PC-9 (cell line): Measurements from ENCODE around the gene MPC2.

Source experiments
- EZH2 ChIP-seq: fragments of 200-600 bp; sonication (generic); IDR thresholded peaks from 2 replicates; pipeline ENCODE4 v1.8.0; 2017; ENCODE audit warnings: antibody characterized with exemption, low read depth
- TF ChIP-seq, protein P1 (sequence below): fragments of 200-600 bp; sonication (generic); conservative IDR thresholded peaks from 2 replicates; pipeline ENCODE4 v1.6.1; 2017; ENCODE audit warnings: mixed run types, antibody characterized with exemption, mild to moderate bottlenecking, moderate library complexity

DNA sequence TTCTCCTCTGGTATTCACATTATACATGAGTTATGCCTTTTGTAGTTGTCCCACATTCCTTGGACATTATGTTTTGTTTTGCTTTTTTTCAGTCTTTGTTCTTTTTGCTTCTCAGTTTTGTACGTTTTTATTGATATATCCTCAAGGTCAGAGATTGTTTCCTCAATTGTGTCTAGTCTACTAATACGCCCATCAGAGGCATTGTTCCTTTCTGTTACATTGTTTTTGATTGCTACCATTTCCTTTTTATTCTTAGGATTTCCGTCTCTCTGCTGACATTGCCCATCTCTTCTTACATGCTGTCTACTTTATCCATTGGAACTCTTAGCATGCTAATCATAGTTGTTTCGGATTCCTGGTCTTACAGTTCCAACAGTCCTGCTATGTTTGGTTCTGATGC, 27.8 kb upstream of the MPC2 start:
- TF ChIP-seq, protein P1, sequence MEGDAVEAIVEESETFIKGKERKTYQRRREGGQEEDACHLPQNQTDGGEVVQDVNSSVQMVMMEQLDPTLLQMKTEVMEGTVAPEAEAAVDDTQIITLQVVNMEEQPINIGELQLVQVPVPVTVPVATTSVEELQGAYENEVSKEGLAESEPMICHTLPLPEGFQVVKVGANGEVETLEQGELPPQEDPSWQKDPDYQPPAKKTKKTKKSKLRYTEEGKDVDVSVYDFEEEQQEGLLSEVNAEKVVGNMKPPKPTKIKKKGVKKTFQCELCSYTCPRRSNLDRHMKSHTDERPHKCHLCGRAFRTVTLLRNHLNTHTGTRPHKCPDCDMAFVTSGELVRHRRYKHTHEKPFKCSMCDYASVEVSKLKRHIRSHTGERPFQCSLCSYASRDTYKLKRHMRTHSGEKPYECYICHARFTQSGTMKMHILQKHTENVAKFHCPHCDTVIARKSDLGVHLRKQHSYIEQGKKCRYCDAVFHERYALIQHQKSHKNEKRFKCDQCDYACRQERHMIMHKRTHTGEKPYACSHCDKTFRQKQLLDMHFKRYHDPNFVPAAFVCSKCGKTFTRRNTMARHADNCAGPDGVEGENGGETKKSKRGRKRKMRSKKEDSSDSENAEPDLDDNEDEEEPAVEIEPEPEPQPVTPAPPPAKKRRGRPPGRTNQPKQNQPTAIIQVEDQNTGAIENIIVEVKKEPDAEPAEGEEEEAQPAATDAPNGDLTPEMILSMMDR, result no peak
- TF ChIP-seq EZH2, result no peak
